ENCODE data around the gene RAD51.

The RAD51 gene

GRCh38 chr15:40763801-40764628, 69.0 kb downstream of the RAD51 start, which contains the start of gene GCHFR:
Gene GCHFR, plus strand, starts transcription at chr15:40764068. Its CDS starts 113 bp downstream, at chr15:40764181.
- no peak for DNase-seq

- DNase-seq: no peak
Measured at GRCh38 chr15:40764629-40765103, 69.7 kb downstream of the RAD51 start.

GRCh38 chr15:40766194-40766815, 71.3 kb downstream of the RAD51 start:
- no peak for DNase-seq

- no peak for DNase-seq
Measured at GRCh38 chr15:40766906-40767837, 72.2 kb downstream of the RAD51 start.

- no peak for DNase-seq
Measured at GRCh38 chr15:40767838-40768500, 73.0 kb downstream of the RAD51 start.

GRCh38 chr15:40768521-40769273, 73.7 kb downstream of the RAD51 start:
- DNase-seq: no peak

GRCh38 chr15:40769274-40770146, 74.5 kb downstream of the RAD51 start, which contains the start of gene C15orf62:
Gene C15orf62, plus strand, starts transcription at chr15:40769980. Its CDS starts 516 bp downstream, at chr15:40770496.
- DNase-seq: no peak

GRCh38 chr15:40770147-40770721, 75.3 kb downstream of the RAD51 start:
- no peak for DNase-seq

- DNase-seq: no peak
Measured at GRCh38 chr15:40771242-40771641, 76.3 kb downstream of the RAD51 start.

GRCh38 chr15:40772014-40772413, 77.0 kb downstream of the RAD51 start:
- DNase-seq: no peak

- no peak for DNase-seq
Measured at GRCh38 chr15:40773496-40773895, 78.5 kb downstream of the RAD51 start.

- DNase-seq: no peak
Measured at GRCh38 chr15:40773902-40774301, 78.9 kb downstream of the RAD51 start.

GRCh38 chr15:40775007-40775406, 80.0 kb downstream of the RAD51 start:
- DNase-seq: no peak

- no peak for DNase-seq
Measured at GRCh38 chr15:40775740-40776536, 81.0 kb downstream of the RAD51 start.

- DNase-seq: no peak
Measured at GRCh38 chr15:40776537-40777141, 81.7 kb downstream of the RAD51 start.

All from AML-193 (cell line).